Hematopoietic multipotent progenitor cell treated with erythropoietin and hydrocortisone succinate and interleukin-3 and kit ligand, for 4 days (in vitro differentiated cells): ENCODE data around the gene OR2T6.
"Not testable (repeated sequence)": the region's sequence is repeated elsewhere in the genome, so short reads cannot be mapped to it uniquely, and the experiment has no call there.

Experiments used
- DNase-seq: peaks from one replicate; pipeline ENCODE4 v3.0.0-alpha.2; 2015

OR2T6 gene

DNA sequence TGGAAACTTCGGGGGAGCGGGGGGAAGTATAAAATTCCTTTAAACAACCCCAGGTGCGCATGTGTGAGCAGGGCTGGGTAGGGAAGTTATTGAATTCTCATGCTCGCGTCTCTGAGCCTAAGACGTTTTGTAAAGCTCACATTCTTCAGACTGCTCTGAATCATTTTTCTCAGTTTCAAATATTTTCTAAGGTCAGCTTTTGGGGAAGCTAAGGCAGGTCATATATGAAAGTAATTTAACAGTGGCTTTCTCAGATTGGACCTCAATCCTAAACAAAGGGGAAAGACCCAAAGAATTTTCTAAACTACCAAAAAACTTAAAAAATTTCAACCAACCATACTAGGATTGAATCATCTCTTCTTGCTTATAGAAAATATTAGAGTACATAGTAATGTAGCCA, 59.4 kb downstream of the OR2T6 start:
- DNase-seq, result not testable (repeated sequence)

- DNase-seq, result not testable (repeated sequence)
Measured at GRCh38 chr1:248436303-248436702, 60.8 kb downstream of the OR2T6 start.

DNA sequence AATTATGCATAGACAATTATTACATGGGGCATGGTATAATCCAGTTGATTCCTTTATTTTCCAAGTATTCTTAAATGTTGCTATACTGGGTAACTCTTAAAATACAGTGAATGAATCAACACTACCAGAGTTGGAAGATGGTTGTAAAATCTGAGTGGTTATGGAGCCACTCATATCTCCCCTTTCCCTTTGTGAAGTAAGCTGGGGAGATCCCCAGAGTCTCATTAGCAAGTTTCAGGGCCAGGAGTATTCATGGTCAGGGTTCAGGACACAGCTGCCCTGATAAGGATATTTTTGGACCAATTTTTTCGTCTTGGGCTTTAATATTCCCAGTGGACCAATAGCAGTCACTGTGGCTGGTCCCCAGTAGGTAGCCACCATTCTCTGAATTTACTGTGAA, 63.1 kb downstream of the OR2T6 start:
- DNase-seq, result not testable (repeated sequence)

GRCh38 chr1:248439283-248439682, 63.7 kb downstream of the OR2T6 start:
- DNase-seq, result not testable (repeated sequence)
